ENCODE measurements around the gene CDK19. TPM values are rescaled to one million over a fixed set of nuclear protein-coding genes. Genes with fewer than 3 reads are reported as not detected.

CDK19 gene
- total and polyA plus RNA-seq, 2 experiments from 2014 or later: 7.7 to 10.1 TPM

GRCh38 chr6:110655821-110656220 is 159.4 kb downstream of the CDK19 start (continued):
- TF ChIP-seq REST (IDR thresholded peaks at IDR 0.05; ENCODE audit: unreplicated experiment) (no peak), ZNF462 (CRISPR knock-in tag; IDR thresholded peaks at IDR 0.05) (no peak), NANOG (IDR thresholded peaks at IDR 0.05; ENCODE audit: borderline replicate concordance) (no peak)

- Histone ChIP-seq H2AFZ (no peak overlapping the region), H3K4me3 (no peak overlapping the region), H3K27me3 (ENCODE audit: insufficient read depth) (no peaks in the 10 kb centered on the region), H3F3A (replicated peaks; ENCODE audit: low read depth) (no peaks in the 10 kb centered on the region), H3K9me2 (ENCODE audit: insufficient read depth) (no peaks in the 10 kb centered on the region), H3K27ac (ENCODE audit: low read depth) (no peak overlapping the region), H3K4me2 (no peak overlapping the region), H3K4me1 (ENCODE audit: insufficient read depth) (peaks cover 7% of the 10 kb centered on the region), H4K20me1 (replicated peaks; ENCODE audit: insufficient read depth) (no peaks in the 10 kb centered on the region), H3K36me3 (ENCODE audit: insufficient read depth) (no peaks in the 10 kb centered on the region), H3K79me2 (replicated peaks; ENCODE audit: insufficient read depth) (no peaks in the 10 kb centered on the region)
- H3K27ac Mint-ChIP-seq: no peak overlapping the region
- H3K9me3 Mint-ChIP-seq: no peaks in the 10 kb centered on the region
- no peak overlapping the region for H3K4me3 Mint-ChIP-seq
- H3K4me1 Mint-ChIP-seq: peaks cover 20% of the 10 kb centered on the region; the same call in 2 of the 3 replicates
- no peaks in the 10 kb centered on the region for H3K36me3 Mint-ChIP-seq (ENCODE audit: low read depth)
- DNase-seq (ENCODE audit: low spot score) (no peak), ATAC-seq (no peak)
- no peaks in the 10 kb centered on the region for H3K27me3 Mint-ChIP-seq (ENCODE audit: insufficient read depth, low read depth, poor library complexity)
- TF ChIP-seq ETS1 (IDR thresholded peaks at IDR 0.05): no peak
These were observed 161.0 kb downstream of the CDK19 start for GRCh38 chr6:110654096-110654820.
